Ovary (tissue), 9 donors: ENCODE data around the gene ATP11C. TPM values are rescaled to one million over a fixed set of nuclear protein-coding genes. Genes with fewer than 3 reads are reported as not detected.
A peak's percentile ranks its signal among the peaks of the same experiment; 100 is the strongest.

Experiments used
- DNase-seq, 5 donors: peaks; one replicate each; pipeline ENCODE4 v3.0.0-alpha.2; 2019 to 2020
- H3K27ac ChIP-seq, 2 donors: fragments of 200-600 bp; one replicate each; pipeline versions ENCODE4 v1.5.1 to v1.8.0; 2019 to 2022
- H3K27me3 ChIP-seq: fragments of 200-600 bp; one replicate; pipeline ENCODE4 v1.8.0; 2022
- H3K36me3 ChIP-seq: fragments of 200-600 bp; sonication (generic); one replicate; pipeline ENCODE4 v1.5.1; 2019
- H3K4me1 ChIP-seq: one replicate; pipeline ENCODE4 v1.8.1; 2013; ENCODE audit warnings: mild to moderate bottlenecking, moderate library complexity; ENCODE audit not compliant: insufficient read depth
- H3K4me3 ChIP-seq: fragments of 200-600 bp; sonication (generic); one replicate; pipeline ENCODE4 v1.5.1; 2017
- H3K9me3 ChIP-seq, 2 donors: fragments of 200-600 bp in 1 of 2; sonication (generic) in 1 of 2; one replicate each; pipeline versions ENCODE4 v1.5.1 to v1.8.1; 2013 to 2019; ENCODE audit warnings: mild to moderate bottlenecking in 1 of 2, moderate library complexity in 1 of 2
- CTCF ChIP-seq, 3 donors: fragments of 450-650 bp in 2 of 3; fragments of 200-600 bp in 1 of 3; IDR thresholded peaks; one replicate each; pipeline versions ENCODE4 v1.5.1 to v1.8.0; 2016 to 2022; ENCODE audit warnings: antibody characterized with exemption in 3 of 3, mild to moderate bottlenecking in 1 of 3
- EP300 ChIP-seq: sonication (generic); formaldehyde crosslinking; IDR thresholded peaks from one replicate; pipeline ENCODE4 v1.6.1; 2017; ENCODE audit warnings: antibody characterized with exemption
- POLR2A ChIP-seq: fragments of 450-650 bp; IDR thresholded peaks from one replicate; pipeline ENCODE4 v1.6.1; 2017; ENCODE audit warnings: antibody characterized with exemption, mild to moderate bottlenecking, moderate library complexity
- WGBS, 3 donors: extraction: QIAGEN DNeasy Blood & Tissue Kit in 1 of 3; methylation state at CpG; one replicate each; pipeline versions ENCODE4 v1.1.5 to v1.1.7; 2013 to 2017; 5-methylcytosine and 5-hydroxymethylcytosine counted together
- intact Hi-C, 4 donors: fragments of 100-400 bp; cut with DNase I; formaldehyde crosslinking; loops; one replicate each; pipeline versions ENCODE4 v1.11.0 to v1.15.1; 2022 to 2023
- polyA plus RNA-seq, 2 donors: library from polyadenylated mRNA; stranded (reverse); fragments of 200-250 nt in 1 of 2; fragments of 350-450 nt in 1 of 2; fragmentation: Illumina TruSeq in 1 of 2; extraction: RNeasy Lipid Tissue Mini Kit (QIAGEN cat#74804) in 1 of 2; gene quantifications; one replicate each; pipeline ENCODE4 v1.2.3, GENCODE V29; 2013 to 2014
- total RNA-seq, 7 donors: library from RNA; depleted of rRNA in 2 of 7; stranded (reverse); fragments of >200 nt in 2 of 7; fragmentation: NEBNext Ultra II Directional in 3 of 7; extraction: Animal tissue kit (Norgen Biotek cat#: 25700) in 3 of 7; gene quantifications; one replicate each; pipeline versions ENCODE4 v1.1.0 to v1.2.4, GENCODE V29; 2016 to 2023
- donor health status: DM: no; HTN: no; CAD: no; lungs with moderate emphysema.
- donor health status: DM: no; HTN: no; CAD: no.
- donor health status: Bipolar disorder and iron deficiency.
- donor health status: DM: yes; HTN: yes; CAD: no.
- donor health status: DM: no; HTN: no; CAD: no.
- donor health status: DM: yes; HTN: yes; CAD: no.

ATP11C gene
- total and polyA plus RNA-seq, 9 donors, result 13.0 to 34.7 (median 22.9) TPM

- DNase-seq, result peak in 1 of 5 donors; percentile 24
- Histone ChIP-seq H3K9me3 (no peaks in the 10 kb centered on the region), H3K27me3 (no peaks in the 10 kb centered on the region), H3K4me3 (no peak overlapping the region), H3K36me3 (no peaks in the 10 kb centered on the region), H3K27ac (no peak overlapping the region), H3K4me1 (no peaks in the 10 kb centered on the region)
- intact Hi-C loops, result no loop called here
- TF ChIP-seq POLR2A (no peak), CTCF (IDR thresholded peaks at IDR 0.05) (no peak), EP300 (no peak)
- WGBS, 3 donors, result 68 to 72% (median 70%) methylated on average over 4 of the region's 4 CpGs
These were observed 170.3 kb downstream of the ATP11C start for GRCh38 chrX:139762400-139763183.

- Histone ChIP-seq H3K36me3 (no peaks in the 10 kb centered on the region), H3K27me3 (no peaks in the 10 kb centered on the region), H3K9me3 (no peaks in the 10 kb centered on the region), H3K4me3 (no peak overlapping the region), H3K4me1 (no peaks in the 10 kb centered on the region), H3K27ac (no peak overlapping the region)
- intact Hi-C loops, result no loop called here
- 42 to 50% (median 49%) methylated on average over 4 of the region's 4 CpGs for WGBS, 3 donors
- no peak for TF ChIP-seq CTCF (IDR thresholded peaks at IDR 0.05)
- no peak for DNase-seq
These were observed 173.2 kb downstream of the ATP11C start for GRCh38 chrX:139759637-139760036.

- Histone ChIP-seq H3K4me1 (no peaks in the 10 kb centered on the region), H3K36me3 (no peaks in the 10 kb centered on the region), H3K4me3 (no peak overlapping the region), H3K27me3 (no peaks in the 10 kb centered on the region), H3K9me3 (no peaks in the 10 kb centered on the region), H3K27ac (no peak overlapping the region)
- intact Hi-C loops, result no loop called here
- no peak for TF ChIP-seq CTCF (IDR thresholded peaks at IDR 0.05)
- TF ChIP-seq POLR2A, result no peak
- TF ChIP-seq EP300, result no peak
- no peak for DNase-seq
- 76 to 85% (median 79%) methylated on average over 1 of the region's 1 CpG for WGBS, 3 donors
These were observed 174.0 kb downstream of the ATP11C start for GRCh38 chrX:139758809-139759208.

GRCh38 chrX:139758250-139758649 lies 174.6 kb downstream of the ATP11C start:
- intact Hi-C loops, result no loop called here
- no peak for DNase-seq
- H3K27me3 ChIP-seq, result no peaks in the 10 kb centered on the region
- no peak overlapping the region for H3K27ac ChIP-seq
- no peak overlapping the region for H3K4me3 ChIP-seq
- no peaks in the 10 kb centered on the region for H3K4me1 ChIP-seq
- no peak for TF ChIP-seq CTCF (IDR thresholded peaks at IDR 0.05)
- no peak for TF ChIP-seq POLR2A
- TF ChIP-seq EP300, result no peak
- H3K9me3 ChIP-seq, result no peaks in the 10 kb centered on the region
- 66 to 77% (median 73%) methylated on average over 4 of the region's 4 CpGs for WGBS, 3 donors
- no peaks in the 10 kb centered on the region for H3K36me3 ChIP-seq
